Measurements from ENCODE around the gene ALX4. TPM values are rescaled to one million over a fixed set of nuclear protein-coding genes. Genes with fewer than 3 reads are reported as not detected.

Gene ALX4
- total RNA-seq, 2 donors from 2014 or later = not detected

DNA sequence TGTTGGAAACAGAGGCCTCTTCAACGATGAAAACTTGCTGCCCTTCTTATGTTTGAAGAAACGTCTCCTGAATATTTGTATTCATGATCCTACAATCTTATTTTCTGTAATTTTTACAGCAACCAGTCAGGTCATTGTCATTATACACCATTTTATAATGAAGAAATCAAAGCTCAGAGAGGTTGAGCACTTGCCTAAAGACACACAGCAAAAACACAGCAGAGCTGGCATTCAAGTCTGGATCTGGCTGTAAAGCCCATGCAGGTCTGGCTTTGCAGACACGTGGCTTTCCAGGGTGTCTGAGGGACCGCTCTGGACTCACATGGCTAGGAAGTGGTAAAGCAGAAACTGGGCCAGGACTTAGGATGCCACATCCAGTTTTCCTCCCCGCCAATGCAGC is 15.8 kb upstream of the ALX4 start:
- DNase-seq (ENCODE audit: low spot score) (no peak), ATAC-seq (ENCODE audit: insufficient number of reproducible peaks, low FRiP score, low read depth) (no peak)
- Histone ChIP-seq H3K27me3 (replicated peaks; ENCODE audit: insufficient read depth) (peaks cover 6% of the 10 kb centered on the region), H3K36me3 (no peaks in the 10 kb centered on the region), H3K4me1 (ENCODE audit: control insufficient read depth in 1 of 2, low read depth in 2 of 2) (no peaks in the 10 kb centered on the region), H3K27ac (no peak overlapping the region), H3K9me3 (no peaks in the 10 kb centered on the region), H3K4me3 (no peak overlapping the region)
- TF ChIP-seq, protein P1, sequence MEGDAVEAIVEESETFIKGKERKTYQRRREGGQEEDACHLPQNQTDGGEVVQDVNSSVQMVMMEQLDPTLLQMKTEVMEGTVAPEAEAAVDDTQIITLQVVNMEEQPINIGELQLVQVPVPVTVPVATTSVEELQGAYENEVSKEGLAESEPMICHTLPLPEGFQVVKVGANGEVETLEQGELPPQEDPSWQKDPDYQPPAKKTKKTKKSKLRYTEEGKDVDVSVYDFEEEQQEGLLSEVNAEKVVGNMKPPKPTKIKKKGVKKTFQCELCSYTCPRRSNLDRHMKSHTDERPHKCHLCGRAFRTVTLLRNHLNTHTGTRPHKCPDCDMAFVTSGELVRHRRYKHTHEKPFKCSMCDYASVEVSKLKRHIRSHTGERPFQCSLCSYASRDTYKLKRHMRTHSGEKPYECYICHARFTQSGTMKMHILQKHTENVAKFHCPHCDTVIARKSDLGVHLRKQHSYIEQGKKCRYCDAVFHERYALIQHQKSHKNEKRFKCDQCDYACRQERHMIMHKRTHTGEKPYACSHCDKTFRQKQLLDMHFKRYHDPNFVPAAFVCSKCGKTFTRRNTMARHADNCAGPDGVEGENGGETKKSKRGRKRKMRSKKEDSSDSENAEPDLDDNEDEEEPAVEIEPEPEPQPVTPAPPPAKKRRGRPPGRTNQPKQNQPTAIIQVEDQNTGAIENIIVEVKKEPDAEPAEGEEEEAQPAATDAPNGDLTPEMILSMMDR (IDR thresholded peaks at IDR 0.05) = no peak

DNA sequence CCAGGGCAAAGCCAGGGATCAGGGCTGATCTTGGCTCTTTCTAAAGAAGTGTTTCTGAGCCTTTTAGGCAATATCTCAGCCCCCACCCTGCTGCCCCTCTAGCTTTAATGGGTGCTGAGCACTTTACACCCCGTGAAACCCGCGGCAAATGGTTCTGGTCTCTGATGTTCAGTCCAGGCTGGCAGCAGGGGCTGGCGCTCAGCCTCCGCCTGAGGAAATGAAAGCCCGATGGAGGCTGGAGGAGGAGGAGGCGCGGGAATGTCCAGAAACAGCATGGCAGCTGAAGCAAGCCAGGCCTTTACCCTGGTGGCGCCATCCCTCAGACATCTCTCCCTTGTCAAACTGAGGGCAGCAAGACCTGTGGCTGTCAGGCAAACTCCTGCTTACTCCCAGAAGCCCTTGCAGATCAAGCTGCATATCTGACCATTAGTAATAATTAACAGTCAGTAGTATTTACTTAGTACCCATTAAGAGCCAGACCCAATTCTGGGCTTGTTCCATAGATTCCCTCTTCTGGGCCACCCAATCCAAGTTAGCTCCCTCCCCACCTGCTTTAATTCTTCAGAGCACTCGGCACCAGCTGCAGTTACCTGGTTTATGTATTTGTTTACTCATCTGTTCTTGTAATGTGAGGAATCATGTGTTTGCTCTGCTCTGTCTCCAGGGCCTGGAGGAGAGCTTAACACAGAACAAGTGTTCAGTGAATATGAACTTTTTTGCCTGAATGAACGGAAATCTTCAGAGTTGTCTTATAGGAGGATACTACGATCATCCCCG is 15.0 kb upstream of the ALX4 start:
- Histone ChIP-seq H3K4me3 (no peak overlapping the region), H3K27ac (no peak overlapping the region), H3K36me3 (no peaks in the 10 kb centered on the region), H3K4me1 (ENCODE audit: control insufficient read depth in 1 of 2, low read depth in 2 of 2) (no peaks in the 10 kb centered on the region), H3K9me3 (no peaks in the 10 kb centered on the region), H3K27me3 (replicated peaks; ENCODE audit: insufficient read depth) (peaks cover 6% of the 10 kb centered on the region)
- DNase-seq (ENCODE audit: low spot score) = no peak
- TF ChIP-seq, protein P1 (IDR thresholded peaks at IDR 0.05) = no peak
- ATAC-seq (ENCODE audit: insufficient number of reproducible peaks, low FRiP score, low read depth) = no peak

DNA sequence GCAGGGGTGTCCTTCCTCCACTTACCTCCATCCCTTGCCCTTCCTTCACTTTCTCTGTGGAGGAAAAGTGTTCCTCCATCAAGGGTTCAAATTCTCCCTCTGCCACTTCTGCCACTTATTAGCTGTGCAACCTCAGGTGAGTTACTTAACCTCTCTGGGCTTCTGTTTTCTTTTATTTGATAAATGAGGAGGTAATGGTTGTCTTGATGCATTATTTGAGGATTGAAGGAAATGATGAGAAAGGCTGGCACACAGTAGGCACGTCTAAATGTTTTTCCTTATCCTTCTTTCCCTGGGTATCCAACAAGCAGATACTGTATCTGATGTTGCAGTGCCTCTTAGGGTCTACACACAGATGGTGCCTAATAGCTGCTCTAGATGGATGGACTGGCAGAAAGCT is 14.3 kb upstream of the ALX4 start:
- Histone ChIP-seq H3K4me3 (no peak overlapping the region), H3K27ac (no peak overlapping the region), H3K4me1 (ENCODE audit: control insufficient read depth in 1 of 2, low read depth in 2 of 2) (no peaks in the 10 kb centered on the region), H3K9me3 (no peaks in the 10 kb centered on the region), H3K27me3 (replicated peaks; ENCODE audit: insufficient read depth) (peaks cover 10% of the 10 kb centered on the region), H3K36me3 (no peaks in the 10 kb centered on the region)
- TF ChIP-seq, protein P1 (IDR thresholded peaks at IDR 0.05) = no peak
- no peak for DNase-seq (ENCODE audit: low spot score)
- no peak for ATAC-seq (ENCODE audit: insufficient number of reproducible peaks, low FRiP score, low read depth)

DNA sequence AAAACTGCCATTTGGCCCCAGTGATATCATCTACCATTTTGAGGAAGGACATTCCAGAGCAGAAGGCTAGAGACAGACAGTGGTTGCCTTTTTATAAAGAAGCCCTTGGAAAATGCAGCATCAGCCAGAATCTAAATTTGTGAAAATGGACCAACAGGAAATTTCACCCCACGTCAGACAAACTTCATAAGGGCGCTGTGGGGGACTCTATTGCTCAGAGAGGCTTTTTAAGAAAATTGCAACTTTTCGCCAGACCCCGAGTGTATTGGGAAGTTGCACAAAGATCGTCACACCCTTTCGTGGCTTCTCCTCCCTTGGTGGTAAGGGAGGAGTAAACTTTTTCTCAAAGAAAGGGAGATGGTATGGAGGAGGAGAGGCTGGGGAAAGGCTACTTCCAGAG is 12.3 kb upstream of the ALX4 start:
- no peak for DNase-seq (ENCODE audit: low spot score)
- H3K27me3 ChIP-seq (replicated peaks; ENCODE audit: insufficient read depth) = peaks cover 10% of the 10 kb centered on the region
- H3K27ac ChIP-seq = no peak overlapping the region
- no peak for ATAC-seq (ENCODE audit: insufficient number of reproducible peaks, low FRiP score, low read depth)
- no peaks in the 10 kb centered on the region for H3K4me1 ChIP-seq (ENCODE audit: control insufficient read depth in 1 of 2, low read depth in 2 of 2)
- TF ChIP-seq, protein P1 (IDR thresholded peaks at IDR 0.05) = no peak
- H3K9me3 ChIP-seq = no peaks in the 10 kb centered on the region
- H3K4me3 ChIP-seq = no peak overlapping the region
- no peaks in the 10 kb centered on the region for H3K36me3 ChIP-seq

DNA sequence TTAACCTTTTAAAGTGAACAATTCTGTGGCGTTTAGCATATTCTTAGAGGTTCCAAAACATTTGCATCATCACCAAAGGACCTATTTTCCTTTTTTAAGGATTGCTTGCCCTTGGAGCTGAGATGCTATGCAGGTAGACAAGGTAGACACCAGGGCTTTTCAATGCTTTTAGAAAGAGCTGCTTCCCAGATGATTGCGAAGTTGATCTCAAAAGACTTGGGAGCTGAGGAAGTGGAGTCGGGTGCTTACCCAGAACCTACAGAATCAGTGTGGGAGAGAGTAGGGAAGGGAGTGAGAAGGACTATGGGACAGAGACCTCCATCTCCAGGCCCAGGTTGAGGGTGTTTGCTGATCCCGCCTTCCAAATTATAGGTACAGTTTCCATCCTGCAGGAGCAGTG is 11.1 kb upstream of the ALX4 start:
- TF ChIP-seq, protein P1 (IDR thresholded peaks at IDR 0.05) = no peak
- H3K27me3 ChIP-seq (replicated peaks; ENCODE audit: insufficient read depth) = peaks cover 20% of the 10 kb centered on the region
- H3K4me3 ChIP-seq = no peak overlapping the region
- H3K27ac ChIP-seq = no peak overlapping the region
- ATAC-seq (ENCODE audit: insufficient number of reproducible peaks, low FRiP score, low read depth) = no peak
- H3K4me1 ChIP-seq (ENCODE audit: control insufficient read depth in 1 of 2, low read depth in 2 of 2) = peaks cover 9 to 10% of the 10 kb centered on the region in 2 donors
- no peaks in the 10 kb centered on the region for H3K9me3 ChIP-seq
- no peaks in the 10 kb centered on the region for H3K36me3 ChIP-seq
- DNase-seq (ENCODE audit: low spot score) = no peak

All from thoracic aorta (tissue), 2 donors.